Fibroblast of mammary gland (primary cell): ENCODE data around the gene RNF149.
"Not testable (repeated sequence)": the region's sequence is repeated elsewhere in the genome, so short reads cannot be mapped to it uniquely, and the experiment has no call there.

Experiments used
- DNase-seq: peaks from one replicate; pipeline ENCODE4 v3.0.0-alpha.2; 2010; ENCODE audit warnings: low read depth
- H3K4me3 ChIP-seq: 2 replicates; pipeline ENCODE4 v1.5.1; 2011; ENCODE audit warnings: low read depth, mild to moderate bottlenecking, low read length, moderate library complexity; ENCODE audit not compliant: control insufficient read depth
- CTCF ChIP-seq: conservative IDR thresholded peaks from 2 replicates; pipeline ENCODE4 v1.5.1; 2011; ENCODE audit warnings: low read depth, low read length, inconsistent platforms; ENCODE audit not compliant: control insufficient read depth, insufficient read depth

RNF149 gene

GRCh38 chr2:101240694-101241093 lies 67.8 kb downstream of the RNF149 start:
- not testable (repeated sequence) for H3K4me3 ChIP-seq
- DNase-seq, result peak; percentile 32
- peak; percentile 55 for TF ChIP-seq CTCF

GRCh38 chr2:101239760-101240118 lies 68.8 kb downstream of the RNF149 start:
- H3K4me3 ChIP-seq, DNase-seq: not testable (repeated sequence)

GRCh38 chr2:101238930-101239759 lies 69.4 kb downstream of the RNF149 start:
- TF ChIP-seq CTCF, result no peak
- H3K4me3 ChIP-seq, result no peak overlapping the region
- no peak for DNase-seq

- H3K4me3 ChIP-seq, DNase-seq: not testable (repeated sequence)
Measured at GRCh38 chr2:101237944-101238343, 70.6 kb downstream of the RNF149 start.

- DNase-seq, H3K4me3 ChIP-seq: not testable (repeated sequence)
Measured at GRCh38 chr2:101235956-101236355, 72.5 kb downstream of the RNF149 start.

- DNase-seq, result no peak
- TF ChIP-seq CTCF, result no peak
- H3K4me3 ChIP-seq, result no peak overlapping the region
Measured at GRCh38 chr2:101234169-101234938, 74.1 kb downstream of the RNF149 start.

GRCh38 chr2:101232770-101233169 lies 75.7 kb downstream of the RNF149 start:
- no peak overlapping the region for H3K4me3 ChIP-seq
- no peak for DNase-seq
- no peak for TF ChIP-seq CTCF

- TF ChIP-seq CTCF, result no peak
- no peak overlapping the region for H3K4me3 ChIP-seq
Measured at GRCh38 chr2:101231937-101232730, 76.4 kb downstream of the RNF149 start.

More at GRCh38 chr2:101231937-101232730, 76.4 kb downstream of the RNF149 start:
- no peak for DNase-seq
